ENCODE results near the gene RAB40AL.

- no peak for TF ChIP-seq POLR2A (IDR thresholded peaks at IDR 0.05)
- TF ChIP-seq POLR2AphosphoS5 (IDR thresholded peaks at IDR 0.05), result no peak
- no peak for TF ChIP-seq CTCF (IDR thresholded peaks at IDR 0.05)
These were observed 34.7 kb upstream of the RAB40AL start for GRCh38 chrX:102902355-102902754.

Data from breast epithelium (tissue), 3 donors.